ENCODE data around the gene DTNBP1.
A peak's percentile ranks its signal among the peaks of the same experiment; 100 is the strongest.
"Not testable (repeated sequence)": the region's sequence is repeated elsewhere in the genome, so short reads cannot be mapped to it uniquely, and the experiment has no call there.

Gene DTNBP1

DNA sequence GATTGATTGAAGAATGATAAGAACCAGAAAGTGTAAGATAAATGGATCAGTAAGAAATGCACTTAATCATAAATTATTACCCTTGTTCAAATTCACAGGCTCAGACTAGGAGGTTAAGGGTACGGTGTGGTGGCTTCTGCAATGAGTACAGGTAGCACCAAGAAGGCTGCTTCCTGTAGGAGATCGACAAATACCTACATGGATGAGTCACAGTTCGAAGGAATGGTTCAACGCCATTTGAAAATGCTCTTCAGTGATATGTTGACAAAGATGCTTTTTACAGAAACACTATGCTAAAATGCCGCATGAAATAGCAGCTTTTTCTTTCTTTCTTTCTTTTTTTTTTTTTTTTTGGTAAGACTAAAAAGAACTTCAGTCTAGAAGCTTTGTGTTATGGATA lies 116.2 kb downstream of the DTNBP1 start:
- TF ChIP-seq, protein P1, sequence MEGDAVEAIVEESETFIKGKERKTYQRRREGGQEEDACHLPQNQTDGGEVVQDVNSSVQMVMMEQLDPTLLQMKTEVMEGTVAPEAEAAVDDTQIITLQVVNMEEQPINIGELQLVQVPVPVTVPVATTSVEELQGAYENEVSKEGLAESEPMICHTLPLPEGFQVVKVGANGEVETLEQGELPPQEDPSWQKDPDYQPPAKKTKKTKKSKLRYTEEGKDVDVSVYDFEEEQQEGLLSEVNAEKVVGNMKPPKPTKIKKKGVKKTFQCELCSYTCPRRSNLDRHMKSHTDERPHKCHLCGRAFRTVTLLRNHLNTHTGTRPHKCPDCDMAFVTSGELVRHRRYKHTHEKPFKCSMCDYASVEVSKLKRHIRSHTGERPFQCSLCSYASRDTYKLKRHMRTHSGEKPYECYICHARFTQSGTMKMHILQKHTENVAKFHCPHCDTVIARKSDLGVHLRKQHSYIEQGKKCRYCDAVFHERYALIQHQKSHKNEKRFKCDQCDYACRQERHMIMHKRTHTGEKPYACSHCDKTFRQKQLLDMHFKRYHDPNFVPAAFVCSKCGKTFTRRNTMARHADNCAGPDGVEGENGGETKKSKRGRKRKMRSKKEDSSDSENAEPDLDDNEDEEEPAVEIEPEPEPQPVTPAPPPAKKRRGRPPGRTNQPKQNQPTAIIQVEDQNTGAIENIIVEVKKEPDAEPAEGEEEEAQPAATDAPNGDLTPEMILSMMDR (conservative IDR thresholded peaks at IDR 0.05; ENCODE audit: low read length): no peak
- no peak for DNase-seq (ENCODE audit: low read depth)
- no peak overlapping the region for H3K4me3 ChIP-seq (ENCODE audit: low read length)

DNA sequence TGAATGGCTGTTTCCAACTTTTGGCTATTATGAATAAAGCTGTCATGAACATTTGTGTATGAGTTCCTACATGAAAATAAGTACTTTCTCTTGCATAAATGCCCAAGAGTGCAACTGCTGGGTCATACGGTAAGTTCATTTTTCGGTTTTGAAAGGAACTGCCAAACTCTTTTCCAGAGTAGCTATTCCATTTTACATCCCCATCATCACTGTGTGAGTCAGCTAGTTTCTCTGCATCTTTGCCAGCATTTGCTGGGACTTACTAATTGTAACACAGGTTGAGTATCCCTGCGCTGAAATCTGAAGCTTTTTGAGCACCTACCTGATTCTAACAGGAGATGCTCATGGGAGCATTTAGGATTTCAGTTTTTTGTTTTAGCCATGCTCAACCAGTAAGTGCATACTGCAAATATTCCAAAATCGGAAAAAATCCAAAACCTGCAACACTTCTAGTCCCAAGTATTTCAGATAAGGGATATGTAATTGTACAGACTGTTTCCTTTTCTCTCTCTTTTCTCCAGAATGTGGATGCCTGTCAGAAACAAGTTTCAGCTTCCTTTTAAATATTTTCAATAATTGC lies 118.4 kb downstream of the DTNBP1 start:
- peak; percentile 12 for DNase-seq (ENCODE audit: low read depth)
- H3K4me3 ChIP-seq (ENCODE audit: low read length): no peak overlapping the region
- TF ChIP-seq, protein P1 (conservative IDR thresholded peaks at IDR 0.05; ENCODE audit: low read length): no peak

DNA sequence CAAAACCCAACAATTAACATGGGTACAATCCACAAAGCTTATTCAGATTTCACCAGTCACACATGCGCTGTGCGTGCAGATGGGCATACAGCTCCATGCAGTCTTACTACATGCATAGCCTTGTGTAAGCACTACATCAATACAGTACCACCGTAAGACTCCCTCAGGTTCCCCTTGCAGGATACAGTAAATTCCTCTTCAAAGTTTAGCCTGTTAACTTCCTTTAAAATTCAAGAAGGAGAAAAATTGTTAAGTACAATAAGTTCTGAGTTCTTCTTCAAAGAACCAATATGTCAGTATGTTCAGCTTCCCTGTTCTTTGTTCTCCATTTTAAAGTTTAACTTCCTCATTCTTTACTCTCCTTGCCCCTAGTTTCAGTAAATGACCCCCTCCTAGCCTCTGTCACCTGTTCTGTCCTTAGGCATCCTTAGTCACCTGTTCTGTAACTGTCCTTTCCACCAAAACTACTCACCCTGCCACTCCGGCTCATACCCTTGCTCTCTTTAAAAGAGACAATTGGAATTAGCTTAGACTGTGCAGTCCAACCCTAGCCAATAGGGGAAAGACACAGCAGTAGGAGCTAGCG lies 119.4 kb downstream of the DTNBP1 start:
- H3K4me3 ChIP-seq (ENCODE audit: low read length); DNase-seq (ENCODE audit: low read depth): not testable (repeated sequence)

DNA sequence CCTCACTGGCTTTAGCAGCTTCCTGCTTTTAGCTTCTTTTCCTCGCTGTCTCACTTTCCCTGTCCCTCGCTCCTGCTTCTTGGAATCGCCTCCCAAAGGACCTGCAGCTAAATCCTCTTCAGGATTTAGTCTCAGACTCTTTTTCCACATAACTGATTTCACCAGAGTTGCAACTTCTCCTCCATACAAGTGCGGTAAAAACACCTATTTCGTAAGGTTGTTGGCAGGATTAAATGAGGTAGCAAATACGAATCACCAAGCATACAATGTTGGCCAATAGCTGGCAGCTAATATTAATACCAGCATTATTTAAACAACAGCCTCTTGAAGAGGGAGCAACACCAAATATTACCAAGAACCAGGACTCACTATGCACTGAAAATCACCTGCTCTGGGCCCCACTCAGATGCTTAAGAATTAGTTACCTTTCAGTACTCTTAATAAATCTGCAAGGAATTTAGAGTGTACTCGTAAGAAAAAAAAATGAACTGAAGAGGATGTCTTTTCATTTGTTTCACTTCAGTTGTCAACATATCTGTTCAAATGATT lies 123.0 kb downstream of the DTNBP1 start:
- TF ChIP-seq, protein P1 (conservative IDR thresholded peaks at IDR 0.05; ENCODE audit: low read length): no peak
- no peak for DNase-seq (ENCODE audit: low read depth)
- H3K4me3 ChIP-seq (ENCODE audit: low read length): no peak overlapping the region

DNA sequence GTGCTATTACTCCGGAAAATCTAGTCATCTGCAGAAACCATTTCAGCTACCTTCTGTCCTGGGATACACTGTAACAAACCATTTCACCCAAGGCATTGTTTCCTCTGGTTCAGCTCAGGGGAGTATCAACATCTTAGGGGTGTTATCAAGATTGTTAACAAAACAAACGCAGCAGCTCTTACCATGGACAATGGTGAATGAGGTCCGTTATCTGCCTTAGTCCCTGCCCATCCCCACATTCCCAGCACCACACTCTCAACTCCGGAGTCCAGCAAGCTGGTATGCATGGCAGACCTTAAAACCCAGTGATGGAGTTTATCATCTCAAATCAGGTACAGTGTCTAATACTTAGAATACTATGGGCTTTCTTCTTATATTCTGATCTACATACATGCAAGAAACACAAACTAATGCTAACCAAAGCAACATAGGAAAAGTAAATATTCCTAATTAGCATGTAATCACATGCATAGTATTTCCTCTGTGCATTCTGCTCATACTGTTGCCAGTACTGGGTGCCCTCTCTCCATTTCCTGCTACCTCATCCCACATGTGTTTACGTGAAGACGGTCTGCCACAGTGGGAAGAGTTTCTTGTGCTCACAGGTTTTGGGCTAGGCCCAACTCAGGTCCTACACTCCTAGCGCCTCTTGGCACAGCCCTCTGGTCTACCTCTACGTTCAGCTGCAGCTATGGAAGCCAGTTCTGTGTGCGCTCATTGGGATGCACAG lies 123.9 kb downstream of the DTNBP1 start:
- no peak for DNase-seq (ENCODE audit: low read depth)
- TF ChIP-seq, protein P1 (conservative IDR thresholded peaks at IDR 0.05; ENCODE audit: low read length): no peak
- H3K4me3 ChIP-seq (ENCODE audit: low read length): no peak overlapping the region

DNA sequence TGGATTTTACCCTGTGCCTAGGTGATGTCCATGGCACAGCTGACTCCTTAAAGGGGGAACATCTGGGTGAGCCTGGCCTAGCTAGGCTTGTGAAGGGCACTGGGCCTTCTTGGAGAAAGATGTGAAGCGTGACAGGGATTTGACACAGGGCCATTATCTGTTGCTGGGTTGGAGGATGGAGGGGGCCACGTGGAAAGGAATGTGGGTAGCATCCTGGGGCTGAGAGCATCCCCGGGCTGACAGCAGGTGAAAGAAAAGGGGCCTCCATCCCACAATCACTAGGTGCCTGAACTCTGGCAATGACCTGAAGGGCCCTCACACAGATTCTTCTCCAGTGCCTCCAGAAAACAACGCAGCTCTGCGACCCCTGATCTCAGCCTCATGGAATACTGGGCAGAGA lies 124.7 kb downstream of the DTNBP1 start:
- TF ChIP-seq, protein P1 (conservative IDR thresholded peaks at IDR 0.05; ENCODE audit: low read length): no peak
- H3K4me3 ChIP-seq (ENCODE audit: low read length): no peak overlapping the region
- no peak for DNase-seq (ENCODE audit: low read depth)

DNA sequence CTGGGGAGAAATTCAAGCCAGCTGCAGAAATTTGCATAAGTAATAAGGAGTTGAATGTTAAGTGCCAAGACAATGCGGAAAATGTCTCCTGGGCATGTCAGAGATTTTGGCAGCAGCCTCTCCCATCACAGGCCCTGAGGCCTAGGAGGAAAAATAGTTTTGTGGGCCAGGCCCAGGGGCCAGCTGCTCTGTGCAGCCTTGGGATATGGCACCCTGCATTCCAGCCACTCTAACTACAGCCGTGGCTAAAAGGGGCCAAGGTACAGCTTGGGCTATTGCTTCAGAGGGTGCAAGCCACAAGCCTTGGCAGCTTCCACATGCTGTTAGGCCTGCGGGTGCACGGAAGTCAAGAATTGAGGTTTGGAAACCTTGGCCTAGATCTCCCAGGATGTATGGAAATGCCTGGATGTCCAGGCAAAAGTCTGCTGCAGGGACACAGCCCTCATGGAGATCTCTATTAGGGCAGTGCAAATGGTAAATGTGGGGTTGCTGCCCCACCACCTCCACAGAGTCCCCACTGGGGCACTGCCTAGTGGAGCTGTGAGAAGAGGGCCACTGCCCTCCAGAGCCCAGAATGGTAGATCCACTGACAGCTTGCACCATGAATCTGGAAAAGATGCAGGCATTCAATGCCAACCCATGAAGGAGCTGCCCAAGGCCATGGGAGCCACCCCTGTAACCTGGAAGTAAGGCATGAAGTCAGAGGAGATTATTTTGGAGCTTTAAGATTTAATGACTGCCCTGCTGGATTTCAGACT lies 126.5 kb downstream of the DTNBP1 start:
- TF ChIP-seq, protein P1 (conservative IDR thresholded peaks at IDR 0.05; ENCODE audit: low read length): no peak
- H3K4me3 ChIP-seq (ENCODE audit: low read length): no peak overlapping the region
- DNase-seq (ENCODE audit: low read depth): peak; percentile 31
